Duodenal mucosa (tissue), 2 donors: ENCODE data around the gene ARHGEF16.
A peak's percentile ranks its signal among the peaks of the same experiment; 100 is the strongest.

ENCODE experiments used
- H3K27ac ChIP-seq: one replicate; pipeline ENCODE4 v1.7.0; 2013; ENCODE audit warnings: low read depth, low read length
- H3K27me3 ChIP-seq, 2 donors: one replicate each; pipeline ENCODE4 v1.7.0; 2013; ENCODE audit warnings: low read length in 2 of 2, control low read depth in 1 of 2; ENCODE audit not compliant: insufficient read depth in 2 of 2, control insufficient read depth in 1 of 2
- H3K36me3 ChIP-seq, 2 donors: one replicate each; pipeline ENCODE4 v1.7.0; 2013; ENCODE audit warnings: low read length in 2 of 2, control low read depth in 1 of 2; ENCODE audit not compliant: insufficient read depth in 2 of 2, control insufficient read depth in 1 of 2
- H3K4me1 ChIP-seq, 2 donors: one replicate each; pipeline ENCODE4 v1.7.0; 2013; ENCODE audit warnings: low read length in 2 of 2, control low read depth in 1 of 2; ENCODE audit not compliant: insufficient read depth in 2 of 2, control insufficient read depth in 1 of 2
- H3K4me3 ChIP-seq, 2 donors: one replicate each; pipeline ENCODE4 v1.7.0; 2013; ENCODE audit warnings: low read length in 2 of 2, low read depth in 1 of 2
- H3K9ac ChIP-seq, 2 donors: one replicate each; pipeline ENCODE4 v1.7.0; 2013; ENCODE audit warnings: low read length in 2 of 2, low read depth in 1 of 2
- H3K9me3 ChIP-seq, 2 donors: one replicate each; pipeline ENCODE4 v1.7.0; 2013; ENCODE audit warnings: low read length in 2 of 2, control low read depth in 1 of 2; ENCODE audit not compliant: control insufficient read depth in 1 of 2

Gene ARHGEF16

DNA sequence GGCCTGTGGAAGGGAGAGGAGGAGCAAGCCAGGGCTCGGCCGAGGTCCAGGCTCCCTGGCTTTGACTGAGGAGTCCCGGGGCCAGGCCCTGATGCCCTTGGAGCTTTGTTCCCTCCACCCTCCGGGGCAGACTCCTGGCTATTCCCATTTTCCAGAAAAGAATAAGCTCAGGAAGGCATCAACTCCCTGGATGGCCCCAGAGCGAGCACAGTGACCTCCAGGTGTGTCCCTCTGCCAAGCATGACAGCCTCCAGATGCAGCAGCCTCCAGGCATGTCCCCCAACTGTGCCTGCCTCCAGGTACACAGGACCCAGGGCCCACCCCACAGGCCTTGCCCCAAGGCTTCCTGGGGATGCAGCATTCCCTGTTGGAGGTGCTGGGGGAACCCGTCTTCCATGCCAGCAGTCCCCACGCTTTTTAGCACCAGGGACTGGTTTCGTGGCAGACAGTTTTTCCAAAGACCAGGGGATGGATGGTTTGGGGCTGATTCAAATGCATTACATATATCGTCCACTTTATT, 15.7 kb upstream of the ARHGEF16 start:
- H3K27me3 ChIP-seq, result peaks cover 6 to 13% of the 10 kb centered on the region in 2 donors
- H3K4me1 ChIP-seq, result no peaks in the 10 kb centered on the region
- no peak overlapping the region for H3K27ac ChIP-seq
- H3K9ac ChIP-seq, result no peak overlapping the region
- H3K4me3 ChIP-seq, result no peak overlapping the region
- H3K9me3 ChIP-seq, result no peaks in the 10 kb centered on the region
- no peaks in the 10 kb centered on the region for H3K36me3 ChIP-seq

DNA sequence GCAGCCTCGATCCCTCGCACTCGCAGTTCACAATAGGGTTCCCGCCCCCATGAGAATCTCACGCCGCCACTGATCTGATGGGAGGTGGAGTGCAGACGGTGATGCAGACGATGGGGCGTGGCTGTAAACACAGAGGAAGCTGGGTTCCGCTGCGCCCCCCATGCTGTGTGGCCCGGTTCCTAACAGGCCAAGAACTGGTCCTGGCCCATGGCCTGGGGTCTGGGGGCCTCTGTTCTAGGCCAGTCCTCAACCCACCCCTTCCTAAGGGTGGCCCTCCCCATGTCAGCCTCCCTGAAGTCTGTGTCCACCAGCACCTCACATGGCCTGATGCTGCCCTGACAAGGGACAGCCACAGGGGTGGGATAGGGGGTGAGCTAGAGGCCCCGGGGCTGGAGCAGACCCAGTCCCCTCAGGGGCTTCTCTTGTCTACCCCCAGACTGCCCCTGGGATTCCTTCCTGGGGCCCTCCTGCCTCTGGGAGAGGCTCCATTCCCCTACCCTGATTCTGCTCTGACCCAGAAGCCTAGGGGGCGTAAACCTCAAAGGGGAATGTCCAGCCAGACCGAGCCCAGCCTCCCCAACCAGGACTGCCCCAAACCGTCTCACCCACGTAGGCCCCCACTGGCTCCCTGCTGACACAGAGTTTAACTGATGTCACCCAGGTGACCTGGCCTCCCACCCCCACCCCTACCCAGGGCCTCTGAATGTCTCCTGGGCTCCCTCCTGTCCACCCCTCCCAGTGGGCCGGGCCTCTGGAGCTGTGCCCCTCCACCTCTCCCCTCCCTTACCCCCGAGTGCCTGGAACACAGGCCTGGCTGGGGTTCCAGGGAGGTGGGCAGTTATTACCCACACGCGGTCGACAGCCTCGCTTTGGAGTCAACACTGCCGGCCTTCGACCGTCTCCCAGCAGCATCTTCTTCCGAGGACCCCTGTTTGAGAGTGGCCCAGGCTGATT, 14.8 kb upstream of the ARHGEF16 start:
- H3K9me3 ChIP-seq, result no peaks in the 10 kb centered on the region
- no peak overlapping the region for H3K4me3 ChIP-seq
- peaks cover 6 to 17% of the 10 kb centered on the region in 2 donors for H3K27me3 ChIP-seq
- H3K9ac ChIP-seq, result no peak overlapping the region
- no peaks in the 10 kb centered on the region for H3K36me3 ChIP-seq
- H3K4me1 ChIP-seq, result no peaks in the 10 kb centered on the region
- H3K27ac ChIP-seq, result no peak overlapping the region

DNA sequence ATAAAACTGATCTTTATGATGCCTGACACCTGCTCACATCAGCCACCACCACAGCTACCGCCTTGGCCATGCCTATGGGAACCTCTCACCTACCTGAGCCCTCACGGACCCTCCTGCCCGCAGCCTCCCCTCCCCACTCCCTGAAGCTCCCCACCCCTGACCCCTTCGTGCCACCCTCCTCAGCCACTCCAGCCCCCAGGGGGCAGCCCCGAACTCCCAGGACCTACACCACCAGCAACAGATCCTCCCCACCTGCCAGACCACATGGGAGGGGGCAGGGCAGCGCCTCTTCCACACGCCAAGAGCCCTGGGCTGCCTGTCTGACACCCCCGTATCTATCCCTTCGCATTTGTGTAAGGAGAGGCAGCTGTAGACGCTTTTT, 14.2 kb upstream of the ARHGEF16 start:
- Histone ChIP-seq H3K9me3 (no peaks in the 10 kb centered on the region), H3K9ac (no peak overlapping the region), H3K27ac (no peak overlapping the region), H3K36me3 (no peaks in the 10 kb centered on the region), H3K4me1 (no peaks in the 10 kb centered on the region), H3K27me3 (peaks cover 6 to 17% of the 10 kb centered on the region in 2 donors), H3K4me3 (no peak overlapping the region)

DNA sequence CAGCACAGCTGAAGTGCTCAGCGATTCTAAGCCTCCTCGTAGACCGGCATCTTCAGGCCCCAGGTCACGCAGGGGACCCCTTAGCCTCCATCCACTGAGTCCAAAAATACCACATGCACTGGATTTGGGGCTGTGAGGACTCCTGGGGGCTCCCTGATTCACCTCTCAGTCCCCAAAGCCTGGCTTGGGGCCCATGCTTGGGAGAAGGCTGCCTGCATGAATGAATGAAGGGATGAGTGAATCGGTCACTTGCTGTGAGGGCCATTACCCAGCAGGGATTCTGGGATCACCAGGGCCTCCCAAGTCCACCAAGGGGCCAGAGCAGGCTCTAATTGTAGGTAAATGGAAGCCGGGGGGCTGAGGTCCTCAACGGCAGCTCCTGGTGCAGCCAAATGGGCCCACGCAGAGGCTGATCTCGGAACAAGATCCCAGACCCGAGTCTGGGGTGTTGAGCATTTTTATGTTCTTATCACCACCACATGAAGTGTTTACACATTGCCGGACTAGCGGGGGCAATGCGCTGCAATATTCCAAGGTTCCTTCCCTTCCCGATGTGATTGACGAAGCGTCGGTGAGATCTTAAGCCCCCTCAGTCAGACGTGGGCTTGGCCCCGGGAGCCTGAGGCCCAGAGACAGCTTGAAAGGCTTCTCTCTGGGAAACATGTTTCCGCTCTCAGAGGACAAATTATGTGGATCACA, 13.6 kb upstream of the ARHGEF16 start:
- Histone ChIP-seq H3K36me3 (no peaks in the 10 kb centered on the region), H3K27me3 (peaks cover 6 to 17% of the 10 kb centered on the region in 2 donors), H3K27ac (no peak overlapping the region), H3K4me1 (no peaks in the 10 kb centered on the region), H3K9me3 (no peaks in the 10 kb centered on the region), H3K4me3 (no peak overlapping the region), H3K9ac (no peak overlapping the region)

DNA sequence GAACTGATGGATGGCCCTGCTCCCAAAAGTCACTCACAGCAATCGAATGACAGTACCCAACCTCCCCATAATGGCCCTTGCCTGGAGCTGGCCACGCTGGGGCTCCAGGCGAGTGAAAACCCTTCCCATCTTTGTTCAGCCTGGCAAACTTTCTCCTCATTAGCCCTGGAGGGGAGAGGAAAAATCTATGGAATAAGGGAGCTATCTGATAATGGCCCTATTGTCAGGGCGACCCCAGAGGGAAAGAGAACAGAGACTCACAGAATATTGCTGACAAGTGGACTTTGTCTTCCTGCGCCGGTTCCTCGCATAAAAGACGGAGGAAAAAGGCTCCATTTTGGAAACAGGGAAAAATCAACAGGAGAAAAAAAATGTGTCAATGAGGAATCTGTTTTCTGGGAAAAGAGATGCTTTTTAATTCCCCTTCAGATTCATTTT, 13.0 kb upstream of the ARHGEF16 start:
- Histone ChIP-seq H3K27ac (peak overlapping the region; percentile 3), H3K9ac (no peak overlapping the region), H3K4me3 (no peak overlapping the region), H3K27me3 (peaks cover 6 to 17% of the 10 kb centered on the region in 2 donors), H3K36me3 (no peaks in the 10 kb centered on the region), H3K4me1 (no peaks in the 10 kb centered on the region), H3K9me3 (no peaks in the 10 kb centered on the region)

DNA sequence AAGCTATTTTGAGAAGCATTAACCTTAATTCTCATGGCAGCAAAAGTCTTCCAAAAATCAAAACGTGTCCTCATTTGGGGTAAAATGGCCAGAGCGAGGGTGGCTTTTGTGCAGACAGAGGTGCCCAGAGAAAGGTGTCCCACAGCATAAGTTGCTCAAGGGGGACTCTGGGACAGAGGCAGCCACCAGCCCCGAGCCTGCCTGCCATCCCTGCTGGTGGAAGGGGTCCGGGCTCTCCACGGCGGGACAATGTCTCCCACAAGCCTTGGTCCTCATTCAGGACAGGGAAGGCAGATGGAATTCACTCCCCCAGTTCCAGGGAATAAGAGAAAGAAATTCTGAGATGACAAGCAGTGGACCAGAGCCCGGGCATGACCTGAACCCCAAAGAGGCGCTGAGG, 12.6 kb upstream of the ARHGEF16 start:
- peaks cover 6 to 17% of the 10 kb centered on the region in 2 donors for H3K27me3 ChIP-seq
- no peak overlapping the region for H3K4me3 ChIP-seq
- H3K4me1 ChIP-seq, result no peaks in the 10 kb centered on the region
- no peaks in the 10 kb centered on the region for H3K36me3 ChIP-seq
- H3K9ac ChIP-seq, result no peak overlapping the region
- no peaks in the 10 kb centered on the region for H3K9me3 ChIP-seq
- no peak overlapping the region for H3K27ac ChIP-seq

DNA sequence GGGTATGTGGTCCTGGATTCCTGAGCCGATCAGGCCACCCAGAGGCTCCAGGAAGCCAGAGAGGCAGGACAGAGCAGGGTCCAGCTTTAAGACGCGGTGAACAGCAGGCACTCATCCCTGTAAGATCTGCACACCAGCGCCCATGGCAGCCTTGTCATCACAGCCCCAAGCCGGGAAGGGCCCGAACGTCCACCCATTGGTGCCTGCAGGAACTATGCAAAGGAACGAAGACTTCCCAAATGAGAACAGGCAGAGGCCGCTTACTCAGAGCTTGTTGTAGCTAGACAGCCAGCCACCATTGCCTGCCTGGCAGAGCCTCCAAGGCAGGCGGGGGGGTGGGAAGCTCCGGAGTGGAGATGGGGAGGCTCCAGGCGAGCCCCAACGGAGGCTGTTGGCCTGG, 12.1 kb upstream of the ARHGEF16 start:
- Histone ChIP-seq H3K9ac (no peak overlapping the region), H3K27me3 (peaks cover 6 to 17% of the 10 kb centered on the region in 2 donors), H3K36me3 (no peaks in the 10 kb centered on the region), H3K4me1 (no peaks in the 10 kb centered on the region), H3K9me3 (no peaks in the 10 kb centered on the region), H3K4me3 (no peak overlapping the region), H3K27ac (no peak overlapping the region)

DNA sequence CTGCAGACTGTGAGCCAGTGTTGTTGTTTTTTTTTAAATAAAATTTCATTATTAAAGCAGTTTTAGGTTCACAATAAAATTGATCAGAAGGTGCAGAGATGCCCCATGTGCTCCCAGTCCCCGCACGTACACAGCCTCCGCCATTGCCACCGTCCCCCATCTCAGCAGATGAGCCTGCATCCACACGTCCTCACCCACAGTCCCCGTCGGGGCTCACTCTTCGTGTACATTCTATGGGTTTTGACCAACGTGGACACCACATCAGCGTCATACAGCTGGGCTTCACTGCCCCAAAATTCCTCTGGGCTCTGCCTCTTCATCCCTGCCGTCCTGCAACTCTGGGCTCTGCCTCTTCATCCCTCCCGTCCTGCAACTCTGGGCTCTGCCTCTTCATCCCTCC, 11.6 kb upstream of the ARHGEF16 start:
- Histone ChIP-seq H3K9ac (no peak overlapping the region), H3K27me3 (peaks cover 6 to 17% of the 10 kb centered on the region in 2 donors), H3K9me3 (no peaks in the 10 kb centered on the region), H3K36me3 (no peaks in the 10 kb centered on the region), H3K4me3 (no peak overlapping the region), H3K27ac (no peak overlapping the region), H3K4me1 (no peaks in the 10 kb centered on the region)

DNA sequence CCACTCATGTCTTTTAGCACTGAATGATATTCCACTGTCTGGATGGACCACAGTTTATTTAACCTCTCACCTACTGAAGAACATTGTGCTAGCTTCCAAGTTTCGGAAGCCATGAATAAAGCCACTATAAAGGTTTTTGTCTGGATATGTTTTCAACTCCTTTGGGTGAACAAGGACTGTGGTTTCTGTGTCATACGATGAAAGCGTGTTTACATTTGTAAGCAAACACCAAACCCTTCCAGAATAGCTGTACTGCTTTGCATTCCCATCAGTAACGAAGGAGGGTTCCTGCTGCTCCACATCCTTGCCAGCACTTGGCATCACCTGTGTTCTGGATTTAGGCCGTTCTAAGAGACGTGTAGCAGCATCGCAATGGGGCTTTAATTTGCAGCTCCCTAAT, 10.7 kb upstream of the ARHGEF16 start:
- Histone ChIP-seq H3K27ac (no peak overlapping the region), H3K36me3 (no peaks in the 10 kb centered on the region), H3K9me3 (no peaks in the 10 kb centered on the region), H3K4me3 (no peak overlapping the region), H3K9ac (no peak overlapping the region), H3K4me1 (no peaks in the 10 kb centered on the region), H3K27me3 (peaks cover 6 to 17% of the 10 kb centered on the region in 2 donors)

DNA sequence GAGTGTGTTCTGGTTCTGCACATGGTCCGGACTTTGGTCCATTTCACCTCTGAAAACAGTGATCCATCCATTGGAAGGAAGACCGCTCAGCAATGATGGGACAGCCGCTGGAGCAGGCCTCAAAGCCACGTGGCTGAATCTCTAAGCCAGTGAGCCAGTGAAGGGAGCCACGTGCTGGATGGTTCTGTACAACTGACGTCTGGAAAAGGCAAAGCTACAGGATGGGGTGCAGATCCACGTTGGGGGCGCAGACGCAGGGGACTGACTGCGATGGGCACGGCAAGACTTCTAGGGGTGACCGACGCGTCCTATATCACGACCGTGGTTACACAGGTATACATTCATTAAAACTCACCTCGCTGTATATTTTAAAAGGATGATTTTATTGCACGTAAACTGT, 10.2 kb upstream of the ARHGEF16 start:
- Histone ChIP-seq H3K27ac (no peak overlapping the region), H3K27me3 (peaks cover 6 to 17% of the 10 kb centered on the region in 2 donors), H3K9me3 (no peaks in the 10 kb centered on the region), H3K4me1 (no peaks in the 10 kb centered on the region), H3K4me3 (no peak overlapping the region), H3K36me3 (no peaks in the 10 kb centered on the region), H3K9ac (no peak overlapping the region)
